H1 (cell line): ENCODE data around the gene METRN. TPM values are rescaled to one million over a fixed set of nuclear protein-coding genes. Genes with fewer than 3 reads are reported as not detected.

ENCODE experiments used
- BCL11A ChIP-seq, 2 experiments: IDR thresholded peaks; one replicate each; pipeline ENCODE4 v1.6.1; 2011; ENCODE audit warnings: low read depth in 2 of 2, low read length in 2 of 2, mild to moderate bottlenecking in 2 of 2
- CHD2 ChIP-seq: IDR thresholded peaks from 2 replicates; pipeline ENCODE4 v1.6.1; 2012; ENCODE audit warnings: low read length, improper control_type of control experiment
- CHD7 ChIP-seq: fragments of 300-600 bp; sonication (generic); IDR thresholded peaks from 2 replicates; pipeline ENCODE4 v1.7.1; 2012; ENCODE audit warnings: low read length, moderate library complexity, mild to moderate bottlenecking, inconsistent platforms; ENCODE audit not compliant: insufficient replicate concordance
- EP300 ChIP-seq, 2 experiments: IDR thresholded peaks; 1 replicate in 1 of 2; 2 replicates in 1 of 2; pipeline ENCODE4 v1.6.1; 2011 to 2012; ENCODE audit warnings: low read depth in 2 of 2, low read length in 2 of 2, mild to moderate bottlenecking in 2 of 2, borderline replicate concordance in 1 of 2, inconsistent platforms in 1 of 2, moderate library complexity in 1 of 2
- JUND ChIP-seq: IDR thresholded peaks from 2 replicates; pipeline ENCODE4 v1.6.1; 2011; ENCODE audit warnings: mild to moderate bottlenecking, improper control_type of control experiment, low read length
- RBBP5 ChIP-seq: IDR thresholded peaks from 2 replicates; pipeline ENCODE4 v1.7.1; 2012; ENCODE audit warnings: low read depth, mild to moderate bottlenecking, inconsistent platforms, low read length, moderate library complexity, borderline replicate concordance
- SIN3A ChIP-seq, 2 experiments: IDR thresholded peaks in 1 of 2; conservative IDR thresholded peaks in 1 of 2; 2 replicates each; pipeline ENCODE4 v1.6.1; 2011 to 2012; ENCODE audit warnings: low read length in 2 of 2, improper control_type of control experiment in 1 of 2, low read depth in 1 of 2, mild to moderate bottlenecking in 1 of 2
- TAF1 ChIP-seq: IDR thresholded peaks from 2 replicates; pipeline ENCODE4 v1.6.1; 2011; ENCODE audit warnings: mild to moderate bottlenecking, low read depth, low read length
- polyA plus RNA-seq, 7 experiments: library from polyadenylated mRNA; depleted of rRNA in 3 of 7; stranded (reverse) in 5 of 7; unstranded in 2 of 7; fragments of >200 nt in 5 of 7; fragments of 200-250 nt in 2 of 7; gene quantifications; 1 replicate in 5 of 7; 2 replicates in 1 of 7; 4 replicates in 1 of 7; pipeline versions ENCODE4 v1.2.1 to v1.2.3, GENCODE V29; 2011 to 2013; ENCODE audit warnings: missing spikeins in 2 of 7, mixed read lengths in 2 of 7
- total RNA-seq: library from RNA; stranded (reverse); fragmentation: NEBNext Ultra II Directional; extraction: Animal tissue kit (Norgen Biotek cat#: 25700); gene quantifications from 2 replicates; pipeline ENCODE4 v1.2.1, GENCODE V29; 2021

The METRN gene
- total and polyA plus RNA-seq, 2 of the 8 experiments (the other 6 are each of a cell fraction or from before 2014, with no cell fraction given) = 18.7 to 25.8 TPM

- TF ChIP-seq EP300 (IDR thresholded peaks at IDR 0.05; ENCODE audit: borderline replicate concordance in 1 of 2, low read depth in 2 of 2, low read length in 2 of 2) = no peak
- TF ChIP-seq SIN3A (conservative IDR thresholded peaks at IDR 0.05 in 1 of 2, IDR thresholded peaks at IDR 0.05 in 1 of 2; ENCODE audit: low read depth in 1 of 2, low read length in 2 of 2) = 0 out of 4 replicates have a peak, but pooled peaks of 1 of the 2 experiments have one; percentile 63
- no peak for TF ChIP-seq BCL11A (IDR thresholded peaks at IDR 0.05; ENCODE audit: low read depth in 2 of 2, low read length in 2 of 2)
- TF ChIP-seq CHD2 = no peak
- no peak for TF ChIP-seq RBBP5
- no peak for TF ChIP-seq TAF1
- TF ChIP-seq CHD7 = no peak
- TF ChIP-seq JUND = 0 out of 2 replicates have a peak, but pooled peaks have one; percentile 40
These were observed 5.1 kb upstream of the METRN start (continued) for GRCh38 chr16:709566-710499.
